WTC11 (cell line): ENCODE data around the gene SH2D6. TPM values are rescaled to one million over a fixed set of nuclear protein-coding genes. Genes with fewer than 3 reads are reported as not detected.

ENCODE experiments used
- ATAC-seq: fragments of 200-7000 bp; cut with Tn5 transposase; 2 replicates; pipeline ENCODE4 v1.10.0; 2021; ENCODE audit warnings: mild to moderate bottlenecking, moderate library complexity
- CTCF ChIA-PET: fragments of 300-600 bp; sonication (Branson Sonifier 250); formaldehyde crosslinking; loops from one replicate; lab custom pipeline; 2021; ENCODE audit warnings: antibody characterized with exemption; lab: Charles Lee
- POLR2A ChIA-PET: fragments of 350-600 bp; sonication (Branson Sonifier 250); formaldehyde crosslinking; loops from one replicate; lab custom pipeline; 2021; ENCODE audit warnings: antibody characterized with exemption; lab: Charles Lee
- DNase-seq: peaks from one replicate; pipeline ENCODE4 v3.0.0; 2021; ENCODE audit warnings: low spot score
- H3K27ac Mint-ChIP-seq: 2 replicates; pipeline ENCODE4 v1.8.0; 2021; ENCODE audit warnings: mixed read lengths
- H3K27me3 Mint-ChIP-seq: 2 replicates; pipeline ENCODE4 v1.8.0; 2021; ENCODE audit warnings: low read depth, mild to moderate bottlenecking, moderate library complexity, mixed read lengths
- H3K36me3 Mint-ChIP-seq: 2 replicates; pipeline ENCODE4 v1.8.0; 2021; ENCODE audit warnings: mixed read lengths
- H3K4me1 Mint-ChIP-seq: 2 replicates; pipeline ENCODE4 v1.8.0; 2022; ENCODE audit warnings: mixed read lengths
- H3K4me3 Mint-ChIP-seq: 2 replicates; pipeline ENCODE4 v1.8.0; 2021; ENCODE audit warnings: mild to moderate bottlenecking, moderate library complexity, mixed read lengths
- H3K9me3 Mint-ChIP-seq: 2 replicates; pipeline ENCODE4 v1.8.0; 2021; ENCODE audit warnings: mixed read lengths
- AR ChIP-seq: fragments of 250-450 bp; sonication (Bioruptor Pico); IDR thresholded peaks from 2 replicates; pipeline ENCODE4 v1.9.0; 2021; ENCODE audit warnings: mild to moderate bottlenecking
- ATF1 ChIP-seq: sonication (generic); formaldehyde crosslinking; IDR thresholded peaks from 2 replicates; pipeline ENCODE4 v1.8.1; 2023; ENCODE audit warnings: mild to moderate bottlenecking, moderate library complexity, missing genetic modification reagents
- ATF3 ChIP-seq: sonication (generic); formaldehyde crosslinking; conservative IDR thresholded peaks from 2 replicates; pipeline ENCODE4 v1.8.1; 2022; ENCODE audit warnings: mild to moderate bottlenecking, missing genetic modification reagents
- CREB1 ChIP-seq: sonication (generic); formaldehyde crosslinking; IDR thresholded peaks from 2 replicates; pipeline ENCODE4 v1.8.0; 2023; ENCODE audit warnings: mild to moderate bottlenecking, missing genetic modification reagents
- E2F1 ChIP-seq: sonication (generic); formaldehyde crosslinking; IDR thresholded peaks from 2 replicates; pipeline ENCODE4 v1.8.0; 2022; ENCODE audit warnings: mild to moderate bottlenecking, missing genetic modification reagents
- IRF1 ChIP-seq: sonication (generic); formaldehyde crosslinking; IDR thresholded peaks from 2 replicates; pipeline ENCODE4 v1.8.0; 2023; ENCODE audit warnings: missing genetic modification reagents
- NFATC4 ChIP-seq: fragments of 250-450 bp; sonication (Bioruptor Pico); IDR thresholded peaks from 2 replicates; pipeline ENCODE4 v1.9.0; 2021; ENCODE audit warnings: mild to moderate bottlenecking
- PRDM15 ChIP-seq: sonication (generic); formaldehyde crosslinking; IDR thresholded peaks from 2 replicates; pipeline ENCODE4 v1.8.0; 2022; ENCODE audit warnings: missing genetic modification reagents
- RELA ChIP-seq: sonication (generic); formaldehyde crosslinking; IDR thresholded peaks from 2 replicates; pipeline ENCODE4 v1.8.1; 2022; ENCODE audit warnings: missing genetic modification reagents, mild to moderate bottlenecking, borderline replicate concordance
- SP1 ChIP-seq: sonication (generic); formaldehyde crosslinking; conservative IDR thresholded peaks from 2 replicates; pipeline ENCODE4 v1.8.1; 2022; ENCODE audit warnings: missing genetic modification reagents
- TCF7 ChIP-seq: sonication (generic); formaldehyde crosslinking; IDR thresholded peaks from 2 replicates; pipeline ENCODE4 v1.8.0; 2022; ENCODE audit warnings: mild to moderate bottlenecking, low read depth, missing genetic modification reagents, moderate library complexity
- ZBTB43 ChIP-seq: sonication (generic); formaldehyde crosslinking; IDR thresholded peaks from 2 replicates; pipeline ENCODE4 v1.8.1; 2023; ENCODE audit warnings: mild to moderate bottlenecking, missing genetic modification reagents
- ZNF121 ChIP-seq: sonication (generic); formaldehyde crosslinking; IDR thresholded peaks from 2 replicates; pipeline ENCODE4 v1.8.0; 2023; ENCODE audit warnings: missing genetic modification reagents
- ZNF232 ChIP-seq: sonication (generic); formaldehyde crosslinking; IDR thresholded peaks from 2 replicates; pipeline ENCODE4 v1.8.0; 2022; ENCODE audit warnings: mild to moderate bottlenecking, missing genetic modification reagents
- ZNF281 ChIP-seq: sonication (generic); formaldehyde crosslinking; IDR thresholded peaks from 2 replicates; pipeline ENCODE4 v1.8.0; 2023; ENCODE audit warnings: mild to moderate bottlenecking, missing genetic modification reagents
- ZNF317 ChIP-seq: sonication (generic); formaldehyde crosslinking; IDR thresholded peaks from 2 replicates; pipeline ENCODE4 v1.8.1; 2023; ENCODE audit warnings: low read depth, mild to moderate bottlenecking, moderate library complexity, missing genetic modification reagents, borderline replicate concordance
- ZNF423 ChIP-seq: fragments of 250-450 bp; sonication (Bioruptor Pico); IDR thresholded peaks from 2 replicates; pipeline ENCODE4 v2.1.2; 2022; ENCODE audit warnings: mild to moderate bottlenecking, moderate library complexity
- ZNF532 ChIP-seq: fragments of 250-450 bp; sonication (Bioruptor Pico); IDR thresholded peaks from 2 replicates; pipeline ENCODE4 v1.9.0; 2021; ENCODE audit warnings: mild to moderate bottlenecking, borderline replicate concordance
- total RNA-seq: library from RNA; stranded (reverse); gene quantifications from 3 replicates; pipeline ENCODE4 v1.2.3, GENCODE V29; 2021

The SH2D6 gene
- total RNA-seq, 1 experiment from 2014 or later: 1.2 TPM

- H3K27ac Mint-ChIP-seq: no peak overlapping the region
- CTCF ChIA-PET: interaction anchor here (0.6 kb wide), 1 partner anchor 40 kb away, joined by 6 read pairs; no protein-coding TSS in a partner anchor
- peaks cover 15% of the 10 kb centered on the region for H3K27me3 Mint-ChIP-seq
- POLR2A ChIA-PET: interaction anchor here (0.7 kb wide), 1 partner anchor 600 kb away, joined by 3 read pairs; no protein-coding TSS in a partner anchor
- H3K4me1 Mint-ChIP-seq: peaks cover 29% of the 10 kb centered on the region
- no peaks in the 10 kb centered on the region for H3K36me3 Mint-ChIP-seq
- no peak overlapping the region for H3K4me3 Mint-ChIP-seq
- ATAC-seq: no peak
- H3K9me3 Mint-ChIP-seq: no peaks in the 10 kb centered on the region
- no peak for TF ChIP-seq ZNF121
- no peak for TF ChIP-seq IRF1 (CRISPR knock-in tag)
- no peak for TF ChIP-seq ATF1
- TF ChIP-seq TCF7 (CRISPR knock-in tag): no peak
- TF ChIP-seq NFATC4 (CRISPR knock-in tag): no peak
- TF ChIP-seq ZNF281 (CRISPR knock-in tag): no peak
- TF ChIP-seq AR (CRISPR knock-in tag): no peak
- TF ChIP-seq E2F1 (CRISPR knock-in tag): no peak
- no peak for TF ChIP-seq ZNF232 (CRISPR knock-in tag)
- TF ChIP-seq, all 79 proteins: peak for 0
- no peak for DNase-seq
These were observed 21.5 kb downstream of the SH2D6 start for GRCh38 chr2:85439986-85440385.

GRCh38 chr2:85440729-85441128 lies 22.2 kb downstream of the SH2D6 start:
- CTCF ChIA-PET: interaction anchor here (0.6 to 0.9 kb wide), 2 partner anchors 41 to 111 kb away, joined by 4 to 6 read pairs; no protein-coding TSS in a partner anchor
- no peak for DNase-seq
- H3K9me3 Mint-ChIP-seq: no peaks in the 10 kb centered on the region
- peaks cover 25% of the 10 kb centered on the region for H3K4me1 Mint-ChIP-seq
- H3K36me3 Mint-ChIP-seq: no peaks in the 10 kb centered on the region
- POLR2A ChIA-PET: no interaction called here
- peaks cover 15% of the 10 kb centered on the region for H3K27me3 Mint-ChIP-seq
- no peak overlapping the region for H3K4me3 Mint-ChIP-seq
- no peak for ATAC-seq
- no peak overlapping the region for H3K27ac Mint-ChIP-seq
- TF ChIP-seq ZNF423 (no peak), RELA (CRISPR knock-in tag) (no peak), ZBTB43 (no peak), SP1 (CRISPR knock-in tag) (no peak), ZNF532 (CRISPR knock-in tag) (no peak), ZNF317 (CRISPR knock-in tag) (no peak), ZNF121 (no peak), ATF3 (CRISPR knock-in tag) (no peak), CREB1 (CRISPR knock-in tag) (no peak), PRDM15 (CRISPR knock-in tag) (no peak)
